HCT116 (cell line): ENCODE measurements around the gene CNTROB. TPM values are rescaled to one million over a fixed set of nuclear protein-coding genes. Genes with fewer than 3 reads are reported as not detected.

Experiments used
- ATAC-seq: fragments of 200-7000 bp; cut with Tn5 transposase; 2 replicates; pipeline ENCODE4 v1.9.1; 2020; ENCODE audit warnings: mild to moderate bottlenecking, moderate library complexity
- BruUV-seq: library from RNA; stranded (reverse); fragments of 400-500 nt; replicated peaks from 2 replicates; lab custom pipeline; 2021; lab: Mats Ljungman, UMichigan
- CTCF ChIA-PET: fragments of 300-600 bp; sonication (Branson Sonifier 250); formaldehyde crosslinking; loops from one replicate; lab custom pipeline; 2021; ENCODE audit warnings: antibody characterized with exemption; lab: Charles Lee
- POLR2A ChIA-PET: fragments of 300-600, 350-600 bp; sonication (Branson Sonifier 250); formaldehyde crosslinking; loops from one replicate; lab custom pipeline; 2021; ENCODE audit warnings: antibody characterized with exemption; lab: Charles Lee
- RAD21 ChIA-PET, 2 experiments: fragments of 300-600 bp; sonication (Branson Sonifier 250); formaldehyde crosslinking; loops; one replicate each; lab custom pipeline; 2023; ENCODE audit warnings: low total read pairs in 2 of 2; ENCODE audit not compliant: uncharacterized antibody in 2 of 2, unreplicated experiment in 2 of 2, low non-redundant PET in 1 of 2; lab: Charles Lee
- DNase-seq: peaks from one replicate; pipeline ENCODE4 v3.0.0-alpha.2; 2010; ENCODE audit warnings: low read depth, low spot score
- H2AFZ ChIP-seq: fragments of 200-600 bp; shearing (Covaris generic), sonication (generic); 2 replicates; pipeline ENCODE4 v1.6.1; 2017; ENCODE audit warnings: low read depth, mixed run types, mixed read lengths, antibody characterized with exemption, low read length; ENCODE audit not compliant: poor library complexity, severe bottlenecking
- H3K27ac ChIP-seq: 2 replicates; pipeline ENCODE4 v1.5.1; 2012; ENCODE audit warnings: low read depth, low read length
- H3K27me3 ChIP-seq: fragments of 200-600 bp; sonication (generic); 2 replicates; pipeline ENCODE4 v1.6.1; 2016; ENCODE audit warnings: mixed run types, low read length, mixed read lengths; ENCODE audit not compliant: insufficient read depth
- H3K36me3 ChIP-seq, 2 experiments: fragments of 200-500 bp in 1 of 2; fragments of 200-600 bp in 1 of 2; sonication (Bioruptor generic) in 1 of 2; sonication (generic) in 1 of 2; 2 replicates each; pipeline versions ENCODE4 v1.5.1 to v1.6.1; 2014 to 2016; ENCODE audit warnings: low read length in 2 of 2, inconsistent platforms in 1 of 2, mixed read lengths in 1 of 2, mixed run types in 1 of 2; ENCODE audit not compliant: insufficient read depth in 2 of 2, control insufficient read depth in 1 of 2
- H3K4me1 ChIP-seq, 2 experiments: fragments of 200-600 bp in 1 of 2; sonication (generic) in 1 of 2; 2 replicates each; pipeline versions ENCODE4 v1.5.1 to v1.6.1; 2012 to 2017; ENCODE audit warnings: low read length in 2 of 2, inconsistent platforms in 1 of 2, mild to moderate bottlenecking in 1 of 2, mixed read lengths in 1 of 2, mixed run types in 1 of 2, moderate library complexity in 1 of 2; ENCODE audit not compliant: insufficient read depth in 2 of 2, control insufficient read depth in 1 of 2
- H3K4me2 ChIP-seq: fragments of 200-600 bp; sonication (generic); 2 replicates; pipeline ENCODE4 v1.6.1; 2017; ENCODE audit warnings: mixed run types, low read length, mixed read lengths
- H3K4me3 ChIP-seq, 2 experiments: fragments of 200-600 bp in 1 of 2; sonication (generic) in 1 of 2; replicated peaks in 1 of 2; 2 replicates each; pipeline ENCODE4 v1.5.1; 2011 to 2016; ENCODE audit warnings: low read length in 2 of 2, control low read depth in 1 of 2, low read depth in 1 of 2, mild to moderate bottlenecking in 1 of 2, mixed read lengths in 1 of 2, mixed run types in 1 of 2
- H3K79me2 ChIP-seq: fragments of 200-600 bp; sonication (generic); 2 replicates; pipeline ENCODE4 v1.6.1; 2017; ENCODE audit warnings: mild to moderate bottlenecking, mixed run types, low read length, moderate library complexity, mixed read lengths; ENCODE audit not compliant: insufficient read depth
- H3K9ac ChIP-seq: fragments of 200-600 bp; sonication (generic); 2 replicates; pipeline ENCODE4 v1.6.1; 2016; ENCODE audit warnings: low read length, mixed read lengths
- H3K9me2 ChIP-seq: fragments of 200-600 bp; sonication (generic), shearing (Covaris generic); 2 replicates; pipeline ENCODE4 v1.6.1; 2017; ENCODE audit warnings: mixed run types, mild to moderate bottlenecking, moderate library complexity; ENCODE audit not compliant: insufficient read depth
- H3K9me3 ChIP-seq, 2 experiments: fragments of 200-500 bp in 1 of 2; fragments of 200-600 bp in 1 of 2; sonication (Bioruptor generic) in 1 of 2; sonication (generic) in 1 of 2; 2 replicates each; pipeline ENCODE4 v1.6.1; 2014 to 2017; ENCODE audit warnings: low read length in 2 of 2, mixed read lengths in 2 of 2, inconsistent platforms in 1 of 2, low read depth in 1 of 2, mild to moderate bottlenecking in 1 of 2, mixed run types in 1 of 2, moderate library complexity in 1 of 2; ENCODE audit not compliant: control insufficient read depth in 1 of 2, insufficient read depth in 1 of 2
- H4K20me1 ChIP-seq: fragments of 200-600 bp; sonication (generic), shearing (Covaris generic); 2 replicates; pipeline ENCODE4 v1.6.1; 2017; ENCODE audit warnings: mixed run types, mild to moderate bottlenecking, moderate library complexity; ENCODE audit not compliant: insufficient read depth
- CBX3 ChIP-seq: IDR thresholded peaks from 2 replicates; pipeline ENCODE4 v1.6.1; 2012; ENCODE audit warnings: low read depth
- CEBPB ChIP-seq: IDR thresholded peaks from 2 replicates; pipeline ENCODE4 v1.6.1; 2012; ENCODE audit warnings: low read depth
- EGR1 ChIP-seq: IDR thresholded peaks from 2 replicates; pipeline ENCODE4 v1.6.1; 2012; ENCODE audit warnings: low read depth
- EZH2phosphoT487 ChIP-seq: fragments of 200-600 bp; IDR thresholded peaks from 2 replicates; pipeline ENCODE4 v1.6.1; 2018; ENCODE audit warnings: antibody characterized with exemption, borderline replicate concordance
- JUND ChIP-seq: IDR thresholded peaks from 2 replicates; pipeline ENCODE4 v1.6.1; 2012
- POLR2A ChIP-seq: IDR thresholded peaks from 2 replicates; pipeline ENCODE4 v1.7.0; 2011; ENCODE audit warnings: borderline replicate concordance; ENCODE audit not compliant: insufficient read depth, insufficient read length; ENCODE audit errors: extremely low read depth
- POLR2AphosphoS5 ChIP-seq: IDR thresholded peaks from 2 replicates; pipeline ENCODE4 v1.6.1; 2011; ENCODE audit warnings: mild to moderate bottlenecking, low read depth, low read length, moderate library complexity
- SIN3A ChIP-seq: IDR thresholded peaks from 2 replicates; pipeline ENCODE4 v1.6.1; 2012; ENCODE audit warnings: low read depth
- SRF ChIP-seq: IDR thresholded peaks from 2 replicates; pipeline ENCODE4 v1.6.1; 2012; ENCODE audit warnings: low read depth
- TCF7L2 ChIP-seq: IDR thresholded peaks from 2 replicates; pipeline ENCODE4 v1.7.0; 2011; ENCODE audit warnings: borderline replicate concordance, inconsistent platforms; ENCODE audit not compliant: insufficient read depth, insufficient read length; ENCODE audit errors: extremely low read depth
- YY1 ChIP-seq: IDR thresholded peaks from 2 replicates; pipeline ENCODE4 v1.6.1; 2011; ENCODE audit warnings: low read length, low read depth, moderate library complexity, mild to moderate bottlenecking; ENCODE audit not compliant: insufficient replicate concordance; ENCODE audit errors: extremely low read depth
- ZFX ChIP-seq: fragments of 450-650 bp; IDR thresholded peaks from 2 replicates; pipeline ENCODE4 v1.6.1; 2017
- intact Hi-C: fragments of 100-400 bp; cut with micrococcal nuclease; formaldehyde crosslinking; loops from 2 replicates; pipeline ENCODE4 v1.10.0; 2022
- total RNA-seq: library from RNA; stranded (reverse); gene quantifications from one replicate; pipeline ENCODE4 v1.2.1, GENCODE V29; 2021; ENCODE audit not compliant: unreplicated experiment
- TF ChIP-seq, protein P1 (sequence below): IDR thresholded peaks from 2 replicates; pipeline ENCODE4 v1.6.1; 2012; ENCODE audit warnings: low read depth
- TF ChIP-seq, protein P2 (sequence below): IDR thresholded peaks from 2 replicates; pipeline ENCODE4 v1.6.1; 2012

CNTROB gene
- total RNA-seq, 1 experiment from 2014 or later: 54.6 TPM

DNA sequence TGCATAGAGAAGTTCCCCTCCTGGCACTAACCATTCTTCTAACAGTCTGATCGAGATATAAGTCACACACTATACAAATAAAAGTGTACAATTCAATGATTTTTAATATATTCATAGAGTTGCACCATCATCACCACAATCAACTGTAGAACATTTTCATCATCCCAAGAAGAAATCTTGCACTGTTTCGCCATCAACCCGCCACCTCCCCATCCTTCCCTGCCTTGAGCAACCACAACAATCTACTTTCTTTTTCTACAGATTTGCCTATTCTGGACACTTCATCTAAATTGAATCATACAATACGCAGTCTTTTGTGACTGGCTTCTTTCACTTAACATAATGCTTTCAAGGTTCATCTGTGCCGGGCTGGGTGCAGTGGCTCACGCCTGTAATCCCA, 37.4 kb downstream of the CNTROB start:
- ChIA-PET RAD21 (no interaction called here), POLR2A (interaction anchor here (0.7 kb wide), 1 partner anchor 49 kb away, joined by 4 read pairs; no protein-coding TSS in a partner anchor), CTCF (interaction anchor here (0.7 kb wide), 1 partner anchor 112 kb away, joined by 4 read pairs; no protein-coding TSS in a partner anchor)
- TF ChIP-seq, protein P1, sequence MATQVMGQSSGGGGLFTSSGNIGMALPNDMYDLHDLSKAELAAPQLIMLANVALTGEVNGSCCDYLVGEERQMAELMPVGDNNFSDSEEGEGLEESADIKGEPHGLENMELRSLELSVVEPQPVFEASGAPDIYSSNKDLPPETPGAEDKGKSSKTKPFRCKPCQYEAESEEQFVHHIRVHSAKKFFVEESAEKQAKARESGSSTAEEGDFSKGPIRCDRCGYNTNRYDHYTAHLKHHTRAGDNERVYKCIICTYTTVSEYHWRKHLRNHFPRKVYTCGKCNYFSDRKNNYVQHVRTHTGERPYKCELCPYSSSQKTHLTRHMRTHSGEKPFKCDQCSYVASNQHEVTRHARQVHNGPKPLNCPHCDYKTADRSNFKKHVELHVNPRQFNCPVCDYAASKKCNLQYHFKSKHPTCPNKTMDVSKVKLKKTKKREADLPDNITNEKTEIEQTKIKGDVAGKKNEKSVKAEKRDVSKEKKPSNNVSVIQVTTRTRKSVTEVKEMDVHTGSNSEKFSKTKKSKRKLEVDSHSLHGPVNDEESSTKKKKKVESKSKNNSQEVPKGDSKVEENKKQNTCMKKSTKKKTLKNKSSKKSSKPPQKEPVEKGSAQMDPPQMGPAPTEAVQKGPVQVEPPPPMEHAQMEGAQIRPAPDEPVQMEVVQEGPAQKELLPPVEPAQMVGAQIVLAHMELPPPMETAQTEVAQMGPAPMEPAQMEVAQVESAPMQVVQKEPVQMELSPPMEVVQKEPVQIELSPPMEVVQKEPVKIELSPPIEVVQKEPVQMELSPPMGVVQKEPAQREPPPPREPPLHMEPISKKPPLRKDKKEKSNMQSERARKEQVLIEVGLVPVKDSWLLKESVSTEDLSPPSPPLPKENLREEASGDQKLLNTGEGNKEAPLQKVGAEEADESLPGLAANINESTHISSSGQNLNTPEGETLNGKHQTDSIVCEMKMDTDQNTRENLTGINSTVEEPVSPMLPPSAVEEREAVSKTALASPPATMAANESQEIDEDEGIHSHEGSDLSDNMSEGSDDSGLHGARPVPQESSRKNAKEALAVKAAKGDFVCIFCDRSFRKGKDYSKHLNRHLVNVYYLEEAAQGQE: no peak
- TF ChIP-seq TCF7L2 (no peak), SRF (no peak), EGR1 (no peak), CBX3 (no peak), POLR2A (no peak), POLR2AphosphoS5 (no peak), ZFX (no peak), YY1 (no peak), EZH2phosphoT487 (no peak), SIN3A (no peak), CEBPB (no peak), JUND (no peak)
- TF ChIP-seq, protein P2, sequence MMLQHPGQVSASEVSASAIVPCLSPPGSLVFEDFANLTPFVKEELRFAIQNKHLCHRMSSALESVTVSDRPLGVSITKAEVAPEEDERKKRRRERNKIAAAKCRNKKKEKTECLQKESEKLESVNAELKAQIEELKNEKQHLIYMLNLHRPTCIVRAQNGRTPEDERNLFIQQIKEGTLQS: no peak
- Histone ChIP-seq H2AFZ (no peak overlapping the region), H3K36me3 (no peaks in the 10 kb centered on the region), H3K27ac (no peak overlapping the region), H3K9ac (no peak overlapping the region), H3K9me3 (peaks cover under 1 to 3% of the 10 kb centered on the region in 2 experiments; a peak in 1 of 4 replicates), H3K4me1 (no peaks in the 10 kb centered on the region), H3K9me2 (no peaks in the 10 kb centered on the region), H3K4me3 (no peak overlapping the region), H3K79me2 (no peaks in the 10 kb centered on the region), H3K27me3 (no peaks in the 10 kb centered on the region), H3K4me2 (no peak overlapping the region), H4K20me1 (no peaks in the 10 kb centered on the region)
- intact Hi-C loops: no loop called here
- BruUV-seq: no TSS peak
- ATAC-seq (no peak), DNase-seq (no peak)
